DMS79 (cell line): Measurements from ENCODE around the gene KLHDC4.
"Not testable (repeated sequence)": the region's sequence is repeated elsewhere in the genome, so short reads cannot be mapped to it uniquely, and the experiment has no call there.

Source experiments
- DNase-seq: peaks from one replicate; lab custom pipeline; 2025; lab: John Stamatoyannopoulos, UW

KLHDC4 gene

GRCh38 chr16:87765776-87766484, at the start of gene KLHDC4:
Gene KLHDC4, minus strand, starts transcription at chr16:87765986. Its CDS starts 96 bp downstream, at chr16:87765890.
- peak; percentile 9 for DNase-seq

GRCh38 chr16:87815567-87815966, 49.8 kb upstream of the KLHDC4 start:
- no peak for DNase-seq

DNA sequence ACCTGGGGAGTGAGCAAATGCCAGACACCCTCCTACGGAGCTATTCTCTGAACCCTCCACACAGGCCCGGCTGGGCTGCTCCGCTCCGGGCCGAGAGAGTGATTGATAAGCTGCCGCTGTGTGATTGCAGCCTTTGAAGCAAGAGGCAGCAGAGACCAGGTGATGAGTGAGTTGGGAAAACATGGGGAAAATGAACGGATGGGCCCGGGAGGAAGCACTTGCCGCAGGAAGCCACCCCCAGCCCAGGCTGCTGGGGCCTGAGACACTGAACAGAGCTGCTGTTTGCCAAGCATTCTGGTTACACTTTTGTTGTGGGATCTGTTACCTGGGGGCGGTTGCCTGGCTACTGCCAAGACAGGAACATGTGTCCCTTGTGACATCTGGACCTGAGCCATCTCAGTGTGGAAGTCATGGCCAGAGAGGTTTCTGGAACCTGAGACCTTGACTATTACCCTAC, 46.4 kb upstream of the KLHDC4 start:
- no peak for DNase-seq

GRCh38 chr16:87811454-87811853, 45.7 kb upstream of the KLHDC4 start:
- not testable (repeated sequence) for DNase-seq

- no peak for DNase-seq
These were observed 43.5 kb upstream of the KLHDC4 start for GRCh38 chr16:87809150-87809902.

- DNase-seq, result no peak
These were observed 42.3 kb upstream of the KLHDC4 start for GRCh38 chr16:87808108-87808507.

DNA sequence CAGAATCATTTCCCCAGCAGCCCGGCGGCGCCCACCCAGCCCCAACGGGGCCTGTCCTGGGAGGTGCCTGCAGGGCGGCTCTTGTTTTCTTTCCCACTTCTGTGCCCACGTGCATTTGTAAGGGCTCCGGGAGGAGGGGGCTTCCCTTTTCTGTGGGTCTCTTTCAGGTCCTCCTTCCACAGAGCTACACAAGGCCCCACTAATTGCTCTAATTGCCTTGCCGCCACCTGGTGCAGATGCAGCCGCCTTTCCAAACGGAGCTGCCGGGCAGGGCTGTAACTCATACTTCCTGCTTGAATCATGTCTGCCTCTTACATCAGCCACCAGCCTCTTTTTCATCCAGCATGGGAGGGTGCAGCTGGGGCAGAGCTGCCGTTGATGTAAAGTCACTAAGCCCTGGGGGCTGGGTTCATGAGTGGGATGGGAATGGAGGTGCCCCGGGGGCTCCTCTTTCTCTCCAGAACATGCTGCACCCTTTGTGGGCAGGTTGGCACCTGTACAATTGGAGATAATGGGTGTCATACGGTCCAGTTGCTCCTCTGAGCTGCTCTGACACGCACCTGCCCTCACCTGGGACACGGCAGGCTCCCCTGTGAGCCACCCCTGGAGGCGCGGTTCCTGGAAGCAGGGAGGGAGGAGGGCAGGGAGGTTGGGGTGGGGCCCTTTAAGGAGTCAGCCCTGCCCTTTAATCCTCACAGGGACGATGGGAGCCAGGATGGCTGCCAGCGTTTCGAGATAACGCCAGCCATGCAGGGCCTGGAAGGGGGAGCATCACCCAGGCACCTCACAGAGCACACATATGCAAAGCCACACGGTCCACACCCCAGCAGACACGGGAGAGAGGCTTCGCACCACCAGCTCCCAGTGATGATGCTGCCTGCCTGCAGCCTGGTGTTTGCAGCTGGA, 41.1 kb upstream of the KLHDC4 start:
- DNase-seq, result peak; percentile 64

- no peak for DNase-seq
These were observed 40.5 kb upstream of the KLHDC4 start for GRCh38 chr16:87806261-87806640.

DNA sequence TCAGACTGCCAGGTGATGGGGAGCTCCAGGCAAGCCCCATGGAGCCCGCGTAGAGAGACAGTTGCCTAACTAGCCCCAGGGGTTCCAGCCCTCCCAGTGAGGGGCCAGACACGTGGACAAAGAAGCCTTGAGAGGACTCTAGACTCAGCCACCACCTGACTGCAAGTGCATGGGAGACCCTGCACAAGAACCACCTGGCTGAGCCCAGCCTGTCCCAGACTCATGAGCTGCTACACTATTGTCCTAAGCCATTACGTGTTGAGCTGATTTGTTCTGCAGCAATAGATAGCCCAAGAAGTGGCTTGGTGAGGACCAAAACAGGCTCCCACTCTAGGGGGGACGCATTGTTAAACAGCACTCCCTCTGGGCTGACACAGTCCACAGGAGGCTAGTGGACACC, 37.6 kb upstream of the KLHDC4 start:
- DNase-seq, result no peak

- no peak for DNase-seq
These were observed 36.9 kb upstream of the KLHDC4 start for GRCh38 chr16:87802670-87803069.

DNA sequence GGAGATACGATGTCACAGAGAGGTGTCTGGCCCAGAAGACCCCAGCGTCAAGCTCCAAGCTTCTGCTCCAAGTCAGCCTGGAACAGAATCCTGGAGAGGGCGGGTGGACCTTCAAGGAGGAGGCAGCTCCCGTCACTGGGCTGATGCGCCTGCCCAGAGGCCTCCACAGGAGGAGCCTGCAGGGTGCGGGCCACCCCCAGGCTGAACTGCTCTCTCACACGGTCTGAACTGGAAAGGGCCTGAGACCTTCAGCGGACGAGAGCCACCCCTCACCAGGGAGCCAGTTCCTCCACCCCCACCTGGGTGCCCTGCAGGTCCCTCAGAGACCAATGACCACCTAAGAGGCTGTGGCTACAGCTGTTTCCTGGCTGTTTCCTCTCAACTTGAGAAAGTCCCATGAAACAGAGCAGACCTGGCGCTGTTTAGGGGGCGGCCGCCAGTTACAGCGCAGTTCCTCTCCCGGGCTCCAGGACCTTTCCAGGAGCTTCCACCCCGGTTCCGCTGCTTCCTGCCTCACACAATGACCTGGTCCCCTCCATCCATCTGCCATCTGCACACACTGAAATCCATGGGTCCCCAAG, 36.0 kb upstream of the KLHDC4 start:
- no peak for DNase-seq

DNA sequence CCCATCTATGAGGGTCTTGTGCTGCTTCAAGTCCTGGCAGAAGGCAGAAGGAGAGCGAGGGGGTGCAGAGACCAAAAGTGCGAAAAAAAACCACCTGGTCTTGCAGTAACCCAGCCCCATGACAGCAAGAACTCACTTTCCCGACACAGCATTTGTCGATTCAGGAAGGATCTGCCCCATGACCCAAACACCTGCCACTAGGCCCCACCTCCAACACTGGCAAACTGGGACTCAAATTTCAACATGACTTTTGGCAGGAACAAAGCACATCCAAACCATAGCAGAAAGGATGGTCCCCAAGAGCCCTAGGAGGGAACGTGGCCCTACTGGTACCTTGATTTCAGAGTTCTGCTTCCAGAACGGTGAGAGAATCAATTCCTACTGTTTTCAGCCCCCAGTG, 34.7 kb upstream of the KLHDC4 start:
- DNase-seq, result no peak

- DNase-seq, result no peak
These were observed 29.6 kb upstream of the KLHDC4 start for GRCh38 chr16:87795336-87795735.

DNA sequence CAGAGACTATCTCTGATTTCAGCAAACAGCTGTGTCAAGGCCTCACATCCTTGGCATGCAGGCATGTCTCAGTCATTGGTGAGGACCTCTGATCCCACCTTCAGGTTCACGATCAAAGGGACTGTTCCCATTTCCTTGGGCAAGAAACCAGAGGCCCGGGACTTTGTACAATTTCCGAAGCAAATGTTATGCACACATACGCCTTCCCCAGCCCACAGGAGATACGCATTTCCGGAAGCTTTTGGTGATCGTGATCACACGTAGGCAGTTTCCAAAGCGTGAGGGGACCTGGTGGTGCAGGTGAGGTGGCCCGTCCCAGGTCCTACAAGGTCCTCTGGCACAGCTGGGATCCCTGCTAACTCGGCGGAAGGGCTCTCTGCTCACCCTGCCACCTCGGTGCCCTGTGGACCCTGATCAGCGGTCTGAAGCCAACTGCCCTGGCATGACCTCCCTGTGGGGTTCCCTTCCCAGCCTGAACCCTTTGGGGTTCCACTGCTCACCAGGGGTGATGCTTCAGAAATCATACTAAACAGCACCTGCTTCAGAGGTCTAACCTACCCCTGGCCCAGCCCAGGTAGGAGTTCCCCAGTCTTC, 28.8 kb upstream of the KLHDC4 start:
- DNase-seq, result no peak

GRCh38 chr16:87792205-87792565, 26.4 kb upstream of the KLHDC4 start:
- DNase-seq, result no peak

- no peak for DNase-seq
These were observed 25.8 kb upstream of the KLHDC4 start for GRCh38 chr16:87791295-87792204.

DNA sequence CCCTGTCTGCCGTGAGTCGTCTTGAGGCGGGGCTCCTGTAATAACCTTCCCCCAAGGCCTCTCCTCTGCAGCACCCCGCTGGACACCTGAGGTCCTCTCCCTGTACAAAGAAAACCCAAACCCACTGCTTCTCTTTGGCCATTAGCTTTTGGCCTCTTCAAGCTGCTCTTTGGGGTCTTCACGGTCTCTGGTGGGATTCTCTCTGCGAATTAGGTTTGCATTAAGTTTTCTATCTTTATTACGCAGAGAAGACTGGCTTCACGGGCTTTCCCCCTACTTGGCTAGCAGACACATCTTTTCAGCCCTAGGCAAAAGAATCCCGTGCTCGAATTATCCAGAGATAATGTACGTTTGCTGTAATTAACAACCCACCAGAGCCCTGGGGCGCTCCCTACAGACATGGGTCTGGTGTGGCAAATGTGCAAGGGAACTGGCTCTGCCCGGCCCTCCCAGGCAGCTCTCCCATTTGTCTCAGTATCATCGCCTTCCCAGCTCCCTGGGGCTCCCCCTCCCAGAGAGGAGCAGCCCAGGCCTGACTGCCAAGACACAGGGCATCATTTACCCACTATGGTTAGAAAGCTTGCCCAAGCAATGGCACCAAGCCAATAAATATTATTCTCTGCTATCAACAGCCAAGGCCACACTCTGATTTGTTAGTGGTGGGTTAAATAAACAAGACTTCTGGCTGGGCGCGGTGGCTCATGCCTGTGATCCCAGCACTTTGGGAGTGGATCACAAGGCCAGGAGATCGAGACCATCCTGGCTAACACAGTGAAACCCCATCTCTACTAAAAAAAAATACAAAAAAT, 24.7 kb upstream of the KLHDC4 start:
- DNase-seq, result peak; percentile 33

DNA sequence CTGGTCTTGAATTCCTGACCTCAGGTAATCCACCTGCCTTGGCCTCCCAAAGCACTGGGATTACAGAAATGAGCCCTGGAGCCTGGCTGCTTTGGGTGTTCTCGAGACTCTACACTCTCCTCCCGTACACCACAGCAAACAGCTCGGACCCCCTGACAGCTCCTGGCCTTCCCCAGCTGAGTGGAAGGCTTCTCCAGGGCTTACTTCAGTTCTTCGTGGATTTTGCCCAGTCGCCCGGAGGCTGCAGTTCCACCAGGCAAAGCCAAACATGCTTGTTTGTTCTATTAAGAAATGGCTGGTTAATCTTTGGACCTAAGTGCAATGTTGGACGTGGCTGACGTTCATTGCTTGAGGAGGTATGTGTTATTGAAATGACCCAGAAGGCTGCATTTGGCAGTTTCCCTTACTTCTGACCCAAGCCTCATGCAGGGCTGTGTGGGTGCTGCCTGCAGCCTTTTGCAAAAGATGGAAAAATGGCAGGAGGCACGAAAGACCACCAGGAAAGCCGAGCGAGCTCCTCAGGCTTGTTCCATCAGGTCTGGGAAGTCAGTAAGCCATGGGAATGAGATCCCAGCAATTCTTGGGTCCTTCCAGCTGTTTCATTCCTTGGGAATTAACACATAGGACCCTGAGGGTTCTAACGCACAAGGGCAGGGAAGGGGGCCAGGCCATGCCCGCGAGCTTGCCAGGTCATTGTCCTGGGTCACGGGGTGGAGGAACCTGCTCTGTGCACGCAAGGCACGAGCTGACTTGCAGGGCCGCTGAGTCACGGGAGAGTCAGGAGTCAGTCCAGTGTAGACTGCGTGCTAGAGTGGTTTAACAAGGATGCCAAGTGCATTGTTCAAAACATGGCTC, 23.9 kb upstream of the KLHDC4 start:
- DNase-seq, result no peak
